Dermis microvascular lymphatic vessel endothelial cell (primary cell): ENCODE data around the gene RYR2. TPM values are rescaled to one million over a fixed set of nuclear protein-coding genes. Genes with fewer than 3 reads are reported as not detected.

Experiments used
- DNase-seq, 2 donors: peaks; one replicate each; pipeline versions ENCODE4 v3.0.0 to v3.0.0-alpha.2; 2010; ENCODE audit warnings: low read depth in 2 of 2
- total RNA-seq: library from RNA; depleted of rRNA; stranded (reverse); fragments of >200 nt; gene quantifications from 2 replicates; pipeline ENCODE4 v1.2.1, GENCODE V29; 2014

RYR2 gene
- total RNA-seq, 1 donor from 2014 or later: 0.26 TPM

DNA sequence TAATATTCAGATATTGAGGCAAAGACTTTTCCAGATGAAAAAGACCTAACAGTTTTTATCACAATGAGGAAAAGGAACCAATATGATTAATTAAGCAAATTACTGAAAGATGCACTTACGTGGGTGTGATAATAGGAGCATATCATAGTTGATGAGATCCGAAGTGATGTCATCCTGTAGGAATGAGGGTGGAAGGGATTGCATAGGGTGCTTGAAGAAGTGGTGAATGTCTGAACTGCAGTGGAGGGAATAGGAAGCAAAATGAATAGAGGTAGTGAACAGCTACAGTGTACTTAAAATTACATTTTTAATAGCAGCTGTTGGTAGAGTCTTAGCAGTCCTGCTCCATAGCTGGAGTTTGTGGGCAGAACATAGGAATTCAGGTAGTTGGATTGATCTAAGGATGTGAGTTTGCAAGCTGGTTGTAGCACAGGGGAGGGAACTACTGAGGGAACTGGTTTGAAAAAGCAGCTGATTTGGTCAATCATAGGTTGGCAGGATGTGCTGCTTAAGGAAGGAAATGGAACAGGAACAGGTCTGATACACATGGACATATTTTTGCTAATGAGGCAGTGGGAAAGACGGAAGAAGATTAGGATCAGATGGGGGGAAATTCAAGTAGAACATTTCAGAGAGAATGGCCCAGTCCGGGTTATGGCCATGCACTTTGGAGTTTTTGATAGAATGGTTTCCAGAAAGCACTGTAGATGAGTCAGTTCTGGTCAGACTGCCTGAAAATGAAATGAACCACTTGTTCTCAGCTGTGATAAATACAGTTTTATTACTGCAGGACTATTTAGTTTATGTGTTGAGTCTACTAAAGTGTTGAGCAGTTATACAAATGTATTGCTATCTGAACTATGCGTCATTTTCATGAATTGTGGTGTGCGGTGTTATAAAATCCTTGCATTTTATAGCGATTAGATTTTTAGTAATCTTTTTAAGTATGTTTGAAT, 155.8 kb downstream of the RYR2 start:
- no peak for DNase-seq

DNA sequence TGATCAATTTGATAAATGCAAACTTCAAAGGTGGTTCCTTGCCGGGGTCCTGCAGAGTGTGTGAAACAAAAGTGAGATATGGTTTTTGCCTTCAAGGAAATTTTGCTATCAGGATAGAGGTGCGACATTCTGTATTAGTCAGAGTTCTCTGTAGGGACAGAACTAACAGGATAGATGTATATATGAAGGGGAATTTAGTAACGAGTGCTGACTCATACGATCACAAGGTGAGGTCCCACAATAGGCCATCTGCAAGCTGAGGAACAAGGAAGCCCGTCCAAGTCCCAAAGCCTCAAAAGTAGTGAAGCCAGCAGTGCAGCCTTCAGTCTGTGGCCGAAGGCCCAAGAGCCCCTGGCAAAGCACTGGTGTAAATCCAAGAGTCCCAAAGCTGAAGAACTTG, 157.0 kb downstream of the RYR2 start:
- no peak for DNase-seq

DNA sequence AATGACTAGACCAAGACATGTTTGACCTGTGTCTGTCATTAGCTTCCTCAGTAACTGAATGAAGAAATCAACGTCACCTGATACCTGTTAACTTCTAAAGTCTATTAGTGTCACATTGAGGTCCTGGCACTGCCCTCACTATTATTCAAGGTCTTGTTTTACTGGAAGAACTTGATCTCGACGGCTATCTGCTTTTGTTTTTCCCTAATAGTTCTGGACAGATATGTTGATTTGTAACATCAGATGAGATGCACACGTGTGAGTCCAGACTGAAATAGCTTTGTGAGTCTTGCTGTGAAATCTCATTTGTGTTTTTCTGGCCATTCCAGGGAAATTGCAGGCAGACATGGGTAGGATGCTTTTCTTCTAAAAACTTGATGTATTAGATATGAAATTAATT, 159.2 kb downstream of the RYR2 start:
- no peak for DNase-seq

DNA sequence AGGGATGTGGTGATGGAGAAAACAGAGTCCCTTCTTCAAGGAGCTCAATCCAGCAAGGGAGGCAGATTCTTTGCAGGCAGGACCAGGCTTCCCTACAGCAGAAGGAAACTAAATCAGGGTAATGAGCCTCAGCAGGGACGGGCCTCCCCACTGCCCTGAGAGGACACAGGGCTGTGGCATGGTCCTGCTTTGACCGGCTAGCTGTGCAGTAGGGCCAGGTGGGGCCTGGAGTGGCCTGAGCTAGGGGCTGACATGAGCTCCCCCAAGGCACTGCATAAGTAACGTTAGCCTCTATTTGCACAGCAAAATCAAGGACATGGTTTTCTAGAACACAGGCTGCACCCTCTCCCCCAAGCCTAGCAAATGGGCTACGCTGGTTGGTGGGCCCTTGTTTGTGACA, 162.9 kb downstream of the RYR2 start:
- no peak for DNase-seq

DNA sequence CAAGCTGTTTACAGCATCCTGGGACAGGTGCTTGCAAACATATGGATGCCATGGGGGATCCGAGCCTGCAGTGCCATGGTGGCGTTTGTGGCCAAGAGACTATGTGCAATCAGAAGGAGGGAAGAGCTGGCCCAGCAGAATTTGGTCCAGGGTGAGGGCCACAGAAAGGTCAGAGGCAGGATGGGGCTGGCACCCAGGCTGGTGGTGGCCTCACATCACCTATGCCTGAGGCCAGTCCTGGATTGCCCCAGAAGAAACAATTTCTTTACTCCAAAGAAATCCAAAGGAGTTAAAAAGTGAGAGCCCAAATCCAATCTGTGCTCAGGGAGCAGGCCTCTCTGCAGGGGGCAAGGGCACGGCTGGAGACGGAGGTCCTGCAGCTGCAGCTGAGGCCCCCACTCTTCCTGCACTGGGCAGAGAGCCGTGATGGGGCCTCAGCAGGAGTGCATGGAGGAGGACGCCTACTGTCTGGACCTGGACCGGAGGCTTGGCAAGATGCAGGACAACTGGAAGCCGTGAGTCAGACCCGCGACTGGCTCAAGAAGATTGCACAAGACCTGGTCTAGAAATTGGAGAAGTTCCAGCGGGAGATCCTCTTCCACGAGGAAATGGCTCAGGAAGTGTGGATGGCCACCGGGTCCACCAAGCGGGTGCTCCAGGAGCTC, 163.5 kb downstream of the RYR2 start:
- no peak for DNase-seq

DNA sequence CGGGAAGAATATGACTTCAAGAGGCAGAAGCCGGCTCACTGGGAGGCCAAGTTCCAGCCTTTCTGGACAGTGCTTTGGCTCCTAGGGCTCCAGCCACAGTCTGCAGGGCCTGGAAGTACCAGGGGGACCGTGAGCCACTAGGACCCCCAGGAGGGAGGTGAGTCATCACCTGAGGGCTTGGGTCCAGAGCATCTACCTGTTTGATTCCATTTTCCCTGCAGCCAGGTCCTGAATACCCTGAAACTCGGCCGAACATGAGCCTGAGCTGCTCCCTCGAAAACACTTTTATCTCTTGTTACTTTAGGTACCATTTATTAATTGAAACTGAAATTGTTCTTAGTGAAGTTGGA, 164.1 kb downstream of the RYR2 start:
- DNase-seq: no peak

DNA sequence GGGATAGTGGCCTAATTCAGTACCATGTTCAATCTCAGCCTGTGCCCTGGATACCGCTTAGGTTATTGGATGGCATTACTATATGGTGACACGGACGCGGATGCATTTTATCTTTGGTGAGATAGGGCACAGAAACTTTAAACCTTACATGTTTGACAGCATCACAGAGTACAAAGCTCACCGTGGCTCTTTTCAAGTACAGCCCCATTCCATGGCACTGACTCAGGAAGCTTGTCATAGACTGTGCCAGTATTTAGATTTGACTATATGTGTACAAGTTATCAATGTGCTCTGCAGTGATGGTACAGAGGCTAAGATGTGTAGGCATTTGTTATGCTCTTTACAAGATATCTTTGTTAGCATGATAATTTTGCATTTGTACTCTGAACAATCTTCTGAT, 169.0 kb downstream of the RYR2 start:
- DNase-seq: no peak

DNA sequence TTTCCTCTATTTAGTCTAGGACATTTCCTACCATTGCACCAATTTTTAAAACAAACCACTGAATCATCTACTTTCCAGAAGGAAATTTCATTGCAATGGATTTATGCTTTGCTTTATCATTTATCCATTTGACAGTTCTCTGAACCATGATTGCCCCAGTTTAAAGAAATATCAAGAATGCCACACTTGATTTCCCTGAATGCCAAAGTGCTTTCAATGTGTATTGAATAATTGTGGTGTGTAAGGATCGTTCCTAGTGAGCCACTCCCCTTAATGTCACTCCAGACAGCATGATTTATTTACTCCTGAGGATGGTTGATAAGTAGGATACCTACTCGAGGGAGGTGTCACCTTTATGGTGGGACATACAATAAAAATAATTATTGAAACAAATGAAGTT, 169.6 kb downstream of the RYR2 start:
- DNase-seq: no peak

DNA sequence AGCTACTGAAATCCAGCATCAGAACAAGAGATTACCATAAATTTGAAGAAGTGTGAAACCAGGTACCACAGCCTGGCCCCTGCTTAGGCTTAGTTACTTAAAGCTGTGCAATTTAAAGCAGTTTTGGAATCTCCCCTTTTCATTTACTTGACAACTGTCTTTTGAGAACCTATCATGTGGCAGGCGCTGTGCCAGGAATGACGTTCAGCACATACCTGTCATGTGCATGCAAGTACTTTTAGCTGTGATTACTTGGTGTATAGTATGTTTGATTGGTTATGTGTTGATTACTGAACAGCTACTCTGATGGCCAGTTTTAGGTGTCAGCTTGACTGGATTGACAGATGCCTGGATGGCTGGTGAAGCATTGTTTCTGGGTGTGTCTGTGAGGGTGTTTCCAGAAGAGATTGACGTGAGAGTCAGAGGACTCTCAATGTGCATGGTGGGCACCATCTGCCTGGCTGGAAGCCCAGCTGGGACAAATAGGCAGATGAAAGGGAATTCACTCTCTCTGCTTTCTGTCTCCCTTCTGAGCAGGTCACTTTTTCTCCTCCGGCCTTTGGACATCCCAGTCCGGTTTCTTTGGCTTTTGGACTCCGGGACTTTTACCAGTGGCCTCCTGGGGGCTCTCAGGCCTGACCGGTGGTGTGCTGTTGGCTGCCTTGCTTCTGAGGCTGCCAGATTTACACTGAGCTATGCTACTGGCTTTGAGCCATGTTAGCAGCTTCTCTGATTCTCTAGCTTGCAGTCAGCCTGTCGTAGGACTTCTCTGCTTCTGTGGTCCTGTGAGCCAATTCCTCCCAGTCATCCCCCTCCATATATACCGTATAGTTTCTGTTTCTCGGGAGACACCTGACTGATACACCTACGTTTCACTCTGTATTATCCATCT, 178.0 kb downstream of the RYR2 start:
- DNase-seq: no peak

DNA sequence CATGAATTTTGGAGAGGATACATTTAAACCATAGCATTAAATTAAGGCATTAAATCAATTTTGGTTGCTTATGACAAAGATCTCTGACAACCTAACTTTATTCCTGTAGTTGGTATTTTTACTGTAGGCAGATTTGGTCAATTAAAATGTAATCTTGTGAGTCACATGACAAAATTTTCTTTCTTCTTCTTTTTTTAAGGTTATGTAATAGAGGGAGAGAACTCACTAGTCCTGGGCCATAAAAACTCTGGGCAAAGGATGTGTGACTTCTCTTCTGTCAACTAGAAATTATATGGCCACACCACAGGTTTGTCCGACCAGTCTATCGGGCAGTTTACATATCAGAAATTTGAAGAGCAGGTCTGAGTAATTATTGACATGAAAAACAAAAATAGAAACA, 181.4 kb downstream of the RYR2 start:
- DNase-seq: no peak

DNA sequence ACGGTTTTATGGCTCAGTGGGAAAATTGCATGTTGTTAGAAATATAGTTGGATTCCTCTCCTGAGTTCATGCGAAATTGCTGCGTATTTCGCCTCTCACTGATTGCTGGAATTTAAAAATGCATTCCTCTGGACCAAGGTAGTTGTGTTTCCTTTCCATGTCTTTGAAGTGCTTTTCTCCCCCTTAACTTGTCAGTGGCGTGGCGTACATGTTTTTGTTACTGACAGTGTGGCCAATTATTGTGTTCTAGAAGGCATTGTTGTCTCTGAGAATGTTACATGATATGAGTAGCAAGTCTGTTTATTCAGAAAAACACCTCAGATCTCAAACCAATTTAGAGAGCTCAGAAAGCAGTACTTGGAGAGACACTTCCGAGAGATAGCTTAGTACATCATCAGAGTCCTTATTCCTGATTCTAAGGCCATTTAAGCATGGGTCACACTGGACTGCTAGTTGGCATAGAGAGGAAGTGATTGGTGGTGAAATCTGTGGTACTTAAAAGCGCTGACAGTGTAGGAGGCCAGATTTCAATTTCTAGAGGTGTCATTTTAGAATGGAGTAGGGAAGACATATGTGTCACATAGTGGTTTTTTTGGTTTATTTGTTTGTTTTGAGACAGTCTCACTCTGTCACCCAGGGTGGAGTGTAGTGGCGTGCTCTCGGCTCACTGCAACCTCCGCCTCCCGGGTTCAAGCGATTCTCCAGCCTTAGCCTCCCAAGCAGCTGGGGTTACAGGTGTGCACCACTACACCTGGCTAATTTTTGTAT, 184.4 kb downstream of the RYR2 start:
- no peak for DNase-seq

DNA sequence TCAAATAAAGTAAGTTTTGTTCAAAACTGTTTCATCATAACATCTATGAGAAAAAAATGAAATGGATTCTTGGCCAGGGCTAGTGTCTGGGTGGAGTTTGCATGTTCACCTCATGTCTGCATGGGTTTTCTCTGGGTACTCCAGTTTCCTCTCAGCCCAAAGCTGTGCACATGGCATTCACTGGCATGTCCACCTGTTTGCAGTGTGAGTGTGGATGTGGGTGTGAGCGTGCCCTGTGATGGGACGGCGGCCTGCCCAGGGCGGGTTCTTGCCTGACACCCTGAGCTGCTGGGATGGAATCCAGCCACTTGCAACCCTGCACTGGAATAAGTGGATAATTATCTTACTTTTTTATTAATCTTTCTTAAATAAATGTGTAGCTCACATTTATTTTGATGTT, 185.5 kb downstream of the RYR2 start:
- DNase-seq: no peak

DNA sequence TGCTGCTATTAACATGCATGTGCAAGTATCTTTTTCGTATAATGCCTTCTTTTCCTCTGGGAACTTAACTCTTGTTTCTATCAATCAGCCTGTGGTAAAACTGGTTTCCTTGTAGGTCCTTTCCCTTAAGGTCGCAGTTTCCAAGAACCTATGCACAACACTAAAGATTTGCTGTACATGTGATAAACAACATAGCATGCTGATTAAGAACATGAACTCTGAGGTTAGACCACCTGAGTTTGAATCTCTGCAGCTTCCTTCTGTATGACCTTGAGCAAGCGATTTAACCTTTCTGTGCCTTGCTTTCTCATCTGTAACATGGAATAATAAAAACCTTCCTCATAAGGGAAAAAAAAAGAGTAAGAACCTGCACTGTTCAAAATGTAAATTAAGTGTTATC, 186.4 kb downstream of the RYR2 start:
- no peak for DNase-seq

DNA sequence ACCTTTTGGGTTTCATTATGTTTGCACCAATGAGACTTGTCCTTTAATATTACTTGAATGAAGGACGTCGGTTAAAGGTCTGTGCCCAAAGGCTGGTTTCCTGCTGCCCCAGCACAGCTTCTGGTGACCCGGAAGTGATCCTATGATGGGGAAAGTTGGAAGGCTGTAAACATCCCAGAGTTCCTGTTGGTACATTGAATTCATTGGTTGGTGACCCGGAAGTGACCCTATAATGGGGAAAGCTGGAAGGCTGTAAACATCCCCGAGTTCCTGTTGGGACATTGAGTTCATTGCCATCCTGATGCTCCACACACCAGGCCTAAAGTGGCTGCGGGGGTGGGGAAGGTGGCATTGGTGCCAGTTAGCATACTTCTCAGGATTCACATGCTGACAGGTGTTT, 187.3 kb downstream of the RYR2 start:
- no peak for DNase-seq

DNA sequence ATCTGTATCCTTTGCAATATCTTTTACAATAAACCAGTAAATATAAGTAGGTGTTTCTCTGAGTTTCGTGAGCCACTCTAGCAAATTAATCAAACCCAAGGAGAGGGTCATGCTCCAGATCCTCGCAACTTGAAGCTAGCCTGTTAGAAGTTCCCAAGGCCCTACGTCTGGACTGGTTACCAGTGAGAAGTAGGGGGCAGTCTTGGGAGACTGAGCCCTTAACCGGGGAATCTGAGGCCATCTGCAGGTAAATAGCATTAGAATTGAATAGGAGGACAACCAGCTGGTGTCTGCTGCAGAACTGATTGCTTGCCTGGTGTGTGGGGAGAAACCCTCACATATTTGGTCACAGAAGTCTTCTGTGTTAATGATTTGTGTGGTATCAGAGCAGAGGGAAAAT, 190.5 kb downstream of the RYR2 start:
- no peak for DNase-seq

DNA sequence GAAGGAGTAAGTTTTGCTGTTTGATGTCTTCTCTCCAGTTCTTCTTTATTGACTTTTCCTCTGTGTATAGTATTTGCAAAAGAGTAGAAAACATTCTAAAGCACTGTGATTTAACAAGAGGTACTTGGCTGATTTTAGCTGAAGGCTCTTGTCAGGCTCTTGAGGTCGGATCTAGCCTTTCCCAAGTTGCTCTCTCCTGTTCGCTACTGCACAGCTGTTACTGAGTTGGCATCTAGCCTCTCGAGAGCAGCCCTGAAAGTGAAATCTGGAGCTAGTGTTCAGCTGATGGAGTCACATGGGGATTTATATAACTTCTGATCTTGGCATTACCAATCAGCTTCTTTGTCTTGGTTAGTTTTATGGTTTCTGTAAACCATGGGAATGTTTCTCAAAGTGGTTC, 193.1 kb downstream of the RYR2 start:
- no peak for DNase-seq

DNA sequence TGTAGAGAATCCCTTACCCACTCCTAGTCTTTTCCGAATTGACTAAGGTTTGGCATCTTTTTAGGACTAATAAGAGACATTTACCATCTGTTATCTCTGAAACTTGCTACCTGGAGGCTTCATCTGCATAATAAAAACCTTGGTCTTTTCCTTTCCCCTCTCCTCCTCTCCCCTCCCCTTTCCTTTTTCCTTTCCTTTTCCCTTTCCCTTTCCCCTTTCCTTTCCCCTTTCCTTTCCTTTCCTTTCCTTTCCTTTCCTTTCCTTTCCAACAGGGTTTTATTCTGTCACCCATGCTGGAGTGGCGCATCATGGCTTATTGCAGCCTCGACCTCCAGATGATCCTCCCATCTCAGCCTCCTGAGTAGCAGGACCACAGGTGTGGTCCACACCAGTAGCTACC, 195.7 kb downstream of the RYR2 start:
- DNase-seq: no peak

DNA sequence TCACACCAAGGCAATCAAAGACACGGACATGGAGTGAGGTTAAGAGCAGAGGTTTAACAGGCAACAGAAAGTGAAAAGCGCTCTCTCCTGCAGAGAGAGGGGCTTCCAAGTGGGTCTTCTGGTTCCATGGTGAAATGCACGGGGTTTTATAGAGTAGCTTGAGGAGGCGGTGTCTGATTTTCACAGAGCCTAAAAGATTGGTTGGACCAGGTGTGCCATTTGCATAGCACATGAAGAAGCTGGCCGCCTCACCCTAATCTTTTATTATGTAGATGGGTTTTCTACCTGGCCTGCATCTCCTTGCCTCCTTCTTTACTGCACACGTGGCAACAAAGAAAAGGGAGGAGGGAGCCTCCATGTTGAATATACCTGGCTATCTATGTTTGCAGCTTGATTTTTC, 197.3 kb downstream of the RYR2 start:
- DNase-seq: no peak

DNA sequence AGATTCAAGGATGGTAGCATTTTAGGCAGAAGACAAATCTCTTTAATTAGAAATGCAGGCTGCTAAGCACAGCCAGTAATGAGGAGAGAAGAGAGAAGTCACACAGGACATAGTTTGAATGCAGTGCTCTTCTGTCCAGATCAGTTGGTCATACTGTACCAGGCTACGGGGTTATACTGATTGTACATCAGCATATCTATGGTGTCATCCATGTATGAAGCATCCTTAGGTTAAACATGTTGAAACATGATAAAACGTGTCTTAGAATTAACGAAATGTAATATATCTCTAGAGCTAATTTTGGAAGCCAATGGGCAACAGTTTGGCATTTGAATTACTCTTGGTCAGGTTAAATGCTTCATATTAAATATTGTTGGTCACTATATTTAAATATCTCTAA, 199.1 kb downstream of the RYR2 start:
- no peak for DNase-seq

DNA sequence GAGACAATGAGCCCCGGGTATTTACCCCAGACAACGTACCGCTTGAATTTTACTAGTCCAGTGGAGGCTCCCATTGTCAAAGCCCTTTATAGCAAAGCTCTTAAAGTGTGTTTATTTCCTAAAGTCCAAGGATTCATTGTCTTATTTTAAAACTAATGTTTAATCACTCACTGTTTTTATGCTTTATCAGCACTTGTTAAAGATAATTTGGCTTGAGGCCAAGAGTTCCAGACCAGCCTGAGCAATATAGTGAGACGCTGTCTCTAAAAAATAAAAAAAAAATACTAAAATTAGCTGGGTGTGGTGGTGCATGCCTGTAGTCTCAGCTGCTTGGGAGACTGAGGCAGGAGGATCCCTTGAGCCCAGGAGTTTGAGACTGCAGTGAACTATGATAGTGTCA, 202.8 kb downstream of the RYR2 start:
- DNase-seq: no peak

DNA sequence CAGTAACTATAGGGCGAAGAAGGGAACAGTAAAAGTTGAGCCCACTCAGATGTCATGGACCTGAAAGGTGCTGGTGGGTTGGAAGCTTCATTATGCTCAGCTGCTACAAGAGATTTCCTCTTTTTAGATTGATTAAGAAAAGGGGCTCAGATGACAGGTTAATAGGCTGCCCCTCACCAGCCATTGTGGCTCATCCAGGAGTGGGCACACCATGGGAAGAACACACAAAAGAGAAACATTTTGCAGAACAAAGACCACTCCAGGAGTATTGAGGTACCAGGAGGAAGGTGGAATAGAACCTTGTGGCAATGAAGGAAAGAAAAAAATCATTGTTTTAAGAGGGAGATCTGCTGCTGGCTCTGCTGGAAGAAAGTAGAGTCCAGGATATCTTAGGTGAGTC, 205.5 kb downstream of the RYR2 start:
- DNase-seq: no peak
